Spleen (tissue), 11 donors: ENCODE data around the gene TRHDE. TPM values are rescaled to one million over a fixed set of nuclear protein-coding genes. Genes with fewer than 3 reads are reported as not detected.

ENCODE experiments used
- DNase-seq: peaks from one replicate; pipeline ENCODE4 v3.0.0-alpha.2; 2020
- H3K27ac ChIP-seq, 8 donors: fragments of 200-600 bp; sonication (generic) in 7 of 8; 1 replicate in 4 of 8; 2 replicates in 4 of 8; pipeline versions ENCODE4 v1.5.0 to v1.8.0; 2016 to 2021; ENCODE audit warnings: inconsistent platforms in 4 of 8, mild to moderate bottlenecking in 4 of 8, moderate library complexity in 1 of 8
- H3K27me3 ChIP-seq, 7 donors: fragments of 200-600 bp; sonication (generic) in 6 of 7; replicated peaks in 1 of 7; 1 replicate in 4 of 7; 2 replicates in 3 of 7; pipeline versions ENCODE4 v1.5.0 to v1.8.0; 2016 to 2021; ENCODE audit warnings: inconsistent platforms in 3 of 7, mild to moderate bottlenecking in 1 of 7
- H3K36me3 ChIP-seq, 6 donors: fragments of 200-600 bp; sonication (generic) in 5 of 6; 1 replicate in 4 of 6; 2 replicates in 2 of 6; pipeline versions ENCODE4 v1.5.0 to v1.8.0; 2016 to 2021; ENCODE audit warnings: inconsistent platforms in 2 of 6
- H3K4me1 ChIP-seq, 6 donors: fragments of 200-600 bp; sonication (generic) in 5 of 6; 1 replicate in 3 of 6; 2 replicates in 3 of 6; pipeline versions ENCODE4 v1.5.0 to v1.8.0; 2016 to 2021; ENCODE audit warnings: inconsistent platforms in 3 of 6
- H3K4me3 ChIP-seq, 8 donors: fragments of 200-600 bp; sonication (generic) in 7 of 8; 1 replicate in 4 of 8; 2 replicates in 4 of 8; pipeline versions ENCODE4 v1.5.0 to v1.8.0; 2016 to 2021; ENCODE audit warnings: inconsistent platforms in 4 of 8, mild to moderate bottlenecking in 4 of 8, moderate library complexity in 2 of 8
- H3K9me3 ChIP-seq, 8 donors: fragments of 200-600 bp; sonication (generic) in 7 of 8; 1 replicate in 4 of 8; 2 replicates in 4 of 8; pipeline versions ENCODE4 v1.5.0 to v1.8.0; 2016 to 2021; ENCODE audit warnings: inconsistent platforms in 4 of 8
- POLR2A ChIP-seq, 3 donors: fragments of 450-650 bp; IDR thresholded peaks; one replicate each; pipeline ENCODE4 v1.5.1; 2017; ENCODE audit warnings: antibody characterized with exemption in 3 of 3, mild to moderate bottlenecking in 1 of 3
- POLR2AphosphoS5 ChIP-seq, 3 donors: sonication (generic); formaldehyde crosslinking; IDR thresholded peaks; one replicate each; pipeline ENCODE4 v1.5.1; 2017; ENCODE audit warnings: antibody characterized with exemption in 3 of 3
- WGBS, 5 donors: extraction: QIAGEN DNeasy Blood & Tissue Kit in 3 of 5; methylation state at CpG; one replicate each; pipeline versions ENCODE4 v1.1.5 to v1.1.7; 2013 to 2018; 5-methylcytosine and 5-hydroxymethylcytosine counted together
- intact Hi-C: fragments of 100-400 bp; cut with DNase I; formaldehyde crosslinking; loops from one replicate; pipeline ENCODE4 v1.15.0; 2023; ENCODE audit warnings: low total_unique reads
- polyA plus RNA-seq, 3 donors: library from polyadenylated mRNA; stranded (reverse); fragments of 200-250 nt; gene quantifications; one replicate each; pipeline ENCODE4 v1.2.1, GENCODE V29; 2013
- total RNA-seq, 7 donors: library from RNA; depleted of rRNA in 3 of 7; stranded (reverse); fragments of >200 nt in 3 of 7; fragmentation: NEBNext Ultra II Directional in 4 of 7; extraction: Animal tissue kit (Norgen Biotek cat#: 25700) in 4 of 7; gene quantifications; one replicate each; pipeline versions ENCODE4 v1.1.0 to v1.2.1, GENCODE V29; 2016 to 2021
- TF ChIP-seq, protein P1 (sequence below), 11 experiments: fragments of 200-600 bp in 7 of 11; fragments of 450-650 bp in 4 of 11; sonication (generic) in 4 of 11; IDR thresholded peaks in 8 of 11; conservative IDR thresholded peaks in 3 of 11; 1 replicate in 7 of 11; 2 replicates in 4 of 11; pipeline versions ENCODE4 v1.4.0 to v1.8.0; 2016 to 2021; ENCODE audit warnings: antibody characterized with exemption in 11 of 11, inconsistent platforms in 4 of 11, mild to moderate bottlenecking in 1 of 11
- donor health status: healthy with polysubstance abuse.
- donor health status: DM: no; HTN: no; CAD: no; lungs with moderate emphysema.
- donor health status: DM: no; HTN: no; CAD: no.
- donor health status: Bipolar disorder and iron deficiency.
- donor health status: healthy.
- donor health status: DM: no; HTN: no; CAD: no.
- donor health status: DM: yes; HTN: yes; CAD: no.

The TRHDE gene
- total and polyA plus RNA-seq, 10 donors, result 0.26 to 32.7 (median 16.3) TPM

GRCh38 chr12:72315858-72316257 is 43.7 kb downstream of the TRHDE start:
- intact Hi-C loops, result no loop called here
- H3K27ac ChIP-seq, result no peak overlapping the region
- no peaks in the 10 kb centered on the region for H3K36me3 ChIP-seq
- no peaks in the 10 kb centered on the region for H3K4me1 ChIP-seq
- no peaks in the 10 kb centered on the region for H3K9me3 ChIP-seq
- 92 to 98% (median 94%) methylated on average over 3 of the region's 3 CpGs for WGBS, 5 donors
- DNase-seq, result no peak
- no peaks in the 10 kb centered on the region for H3K27me3 ChIP-seq
- no peak for TF ChIP-seq POLR2A (IDR thresholded peaks at IDR 0.05)
- no peak for TF ChIP-seq POLR2AphosphoS5 (IDR thresholded peaks at IDR 0.05)
- TF ChIP-seq, protein P1, sequence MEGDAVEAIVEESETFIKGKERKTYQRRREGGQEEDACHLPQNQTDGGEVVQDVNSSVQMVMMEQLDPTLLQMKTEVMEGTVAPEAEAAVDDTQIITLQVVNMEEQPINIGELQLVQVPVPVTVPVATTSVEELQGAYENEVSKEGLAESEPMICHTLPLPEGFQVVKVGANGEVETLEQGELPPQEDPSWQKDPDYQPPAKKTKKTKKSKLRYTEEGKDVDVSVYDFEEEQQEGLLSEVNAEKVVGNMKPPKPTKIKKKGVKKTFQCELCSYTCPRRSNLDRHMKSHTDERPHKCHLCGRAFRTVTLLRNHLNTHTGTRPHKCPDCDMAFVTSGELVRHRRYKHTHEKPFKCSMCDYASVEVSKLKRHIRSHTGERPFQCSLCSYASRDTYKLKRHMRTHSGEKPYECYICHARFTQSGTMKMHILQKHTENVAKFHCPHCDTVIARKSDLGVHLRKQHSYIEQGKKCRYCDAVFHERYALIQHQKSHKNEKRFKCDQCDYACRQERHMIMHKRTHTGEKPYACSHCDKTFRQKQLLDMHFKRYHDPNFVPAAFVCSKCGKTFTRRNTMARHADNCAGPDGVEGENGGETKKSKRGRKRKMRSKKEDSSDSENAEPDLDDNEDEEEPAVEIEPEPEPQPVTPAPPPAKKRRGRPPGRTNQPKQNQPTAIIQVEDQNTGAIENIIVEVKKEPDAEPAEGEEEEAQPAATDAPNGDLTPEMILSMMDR (IDR thresholded peaks at IDR 0.05 in 8 of 11, conservative IDR thresholded peaks at IDR 0.05 in 3 of 11), result no peak
- no peak overlapping the region for H3K4me3 ChIP-seq

DNA sequence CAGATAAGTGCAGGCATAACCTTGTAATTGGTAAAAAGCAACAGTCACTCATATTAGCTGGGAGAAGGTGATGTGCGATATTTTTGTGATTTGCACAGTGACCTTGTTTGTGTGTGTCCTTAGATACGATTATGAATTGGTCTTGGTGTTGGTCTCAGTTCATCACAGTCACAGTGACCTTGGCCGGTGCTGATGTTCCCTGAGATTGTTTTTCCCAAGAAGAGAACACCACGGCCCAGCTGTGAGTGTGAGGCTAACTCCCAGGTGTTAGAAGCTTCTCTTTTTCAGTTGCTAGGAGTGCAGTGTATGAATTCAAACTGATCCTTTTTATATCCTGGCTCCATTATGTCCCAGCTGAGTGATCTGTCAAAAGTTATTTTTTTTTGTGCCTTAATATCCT is 46.2 kb downstream of the TRHDE start:
- H3K4me1 ChIP-seq, result no peaks in the 10 kb centered on the region
- H3K9me3 ChIP-seq, result no peaks in the 10 kb centered on the region
- WGBS, 5 donors, result 75 to 90% (median 82%) methylated on average over 4 of the region's 4 CpGs
- H3K4me3 ChIP-seq, result no peak overlapping the region
- no peak overlapping the region for H3K27ac ChIP-seq
- DNase-seq, result no peak
- intact Hi-C loops, result no loop called here
- H3K27me3 ChIP-seq, result no peaks in the 10 kb centered on the region
- TF ChIP-seq POLR2A (IDR thresholded peaks at IDR 0.05) (no peak), POLR2AphosphoS5 (IDR thresholded peaks at IDR 0.05) (no peak)
- TF ChIP-seq, protein P1 (IDR thresholded peaks at IDR 0.05 in 8 of 11, conservative IDR thresholded peaks at IDR 0.05 in 3 of 11), result no peak
- no peaks in the 10 kb centered on the region for H3K36me3 ChIP-seq

DNA sequence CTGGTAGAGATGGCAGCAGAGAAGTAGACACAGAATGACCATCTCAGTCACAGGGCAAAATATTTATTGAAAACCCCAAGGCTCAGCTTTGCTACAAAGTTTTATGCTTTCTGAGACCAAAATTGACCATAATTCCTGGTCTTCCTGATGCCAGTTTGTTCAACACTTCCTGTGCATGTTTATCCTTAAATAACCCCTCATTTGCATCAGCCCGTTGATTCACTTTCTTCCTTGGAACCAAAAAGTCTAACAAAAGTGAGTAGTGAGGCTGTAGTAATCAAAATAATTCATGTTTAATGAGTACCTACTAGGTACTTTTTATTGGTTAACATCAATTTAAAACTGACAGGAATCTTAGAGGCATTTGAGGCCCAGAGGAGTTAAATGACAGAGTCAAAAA is 51.7 kb downstream of the TRHDE start:
- H3K4me1 ChIP-seq, result no peaks in the 10 kb centered on the region
- no peaks in the 10 kb centered on the region for H3K27me3 ChIP-seq
- TF ChIP-seq POLR2AphosphoS5 (IDR thresholded peaks at IDR 0.05) (no peak), POLR2A (IDR thresholded peaks at IDR 0.05) (no peak)
- TF ChIP-seq, protein P1 (IDR thresholded peaks at IDR 0.05 in 8 of 11, conservative IDR thresholded peaks at IDR 0.05 in 3 of 11), result no peak
- no peaks in the 10 kb centered on the region for H3K36me3 ChIP-seq
- no peak overlapping the region for H3K4me3 ChIP-seq
- H3K27ac ChIP-seq, result no peak overlapping the region
- no peak for DNase-seq
- intact Hi-C loops, result no loop called here
- WGBS, 5 donors, result 71 to 83% (median 77%) methylated on average over 1 of the region's 1 CpG
- H3K9me3 ChIP-seq, result no peaks in the 10 kb centered on the region

DNA sequence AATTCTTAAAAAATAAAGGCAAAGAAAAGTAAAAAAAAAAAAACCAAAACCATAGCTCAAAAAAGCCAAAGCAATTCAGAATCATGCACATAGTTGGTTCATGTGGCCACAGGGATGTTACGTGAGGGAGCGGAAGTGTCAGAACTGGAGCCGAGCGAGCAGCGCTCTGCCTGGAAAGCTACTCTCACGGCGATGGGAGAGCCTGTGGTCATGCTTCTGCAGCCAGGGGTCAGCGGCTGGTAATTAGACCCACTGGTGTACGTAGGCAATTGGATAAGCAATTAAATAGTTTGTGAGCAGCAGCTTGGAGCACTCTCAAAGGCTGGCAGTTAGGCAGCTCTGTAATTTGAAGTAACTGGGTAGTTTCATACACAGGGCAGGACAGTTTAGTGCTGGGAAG is 58.1 kb downstream of the TRHDE start:
- intact Hi-C loops, result no loop called here
- no peak overlapping the region for H3K27ac ChIP-seq
- no peaks in the 10 kb centered on the region for H3K36me3 ChIP-seq
- H3K9me3 ChIP-seq, result no peaks in the 10 kb centered on the region
- H3K27me3 ChIP-seq, result no peaks in the 10 kb centered on the region
- WGBS, 5 donors, result 68 to 88% (median 74%) methylated on average over 9 of the region's 9 CpGs
- no peak overlapping the region for H3K4me3 ChIP-seq
- TF ChIP-seq, protein P1 (IDR thresholded peaks at IDR 0.05 in 8 of 11, conservative IDR thresholded peaks at IDR 0.05 in 3 of 11), result no peak
- no peak for TF ChIP-seq POLR2A (IDR thresholded peaks at IDR 0.05)
- no peak for TF ChIP-seq POLR2AphosphoS5 (IDR thresholded peaks at IDR 0.05)
- no peaks in the 10 kb centered on the region for H3K4me1 ChIP-seq
- no peak for DNase-seq
